H1 (cell line): ENCODE results near the gene CAMK2B. TPM values are rescaled to one million over a fixed set of nuclear protein-coding genes. Genes with fewer than 3 reads are reported as not detected.

ENCODE experiments used
- CTCF ChIA-PET: fragments of 300-600 bp; sonication (Branson Sonifier 250); formaldehyde crosslinking; loops from one replicate; lab custom pipeline; 2021; ENCODE audit not compliant: partially characterized antibody; lab: Charles Lee
- POLR2A ChIA-PET: fragments of 300-600 bp; sonication (Branson Sonifier 250); formaldehyde crosslinking; loops from one replicate; lab custom pipeline; 2021; ENCODE audit warnings: inconsistent platforms; ENCODE audit not compliant: partially characterized antibody; lab: Charles Lee
- DNase-seq, 2 experiments: peaks; one replicate each; pipeline versions ENCODE4 v3.0.0 to v3.0.0-alpha.2; 2010 to 2022; ENCODE audit warnings: low spot score in 2 of 2, low read depth in 1 of 2, mixed read lengths in 1 of 2
- FAIRE-seq: peaks from 2 replicates; lab custom pipeline; 2011; peaks lifted over from hg19 to GRCh38; lab: Jason Lieb, UNC
- H2AFZ ChIP-seq: 2 replicates; pipeline ENCODE4 v1.8.1; 2012; ENCODE audit warnings: low read length, inconsistent platforms
- H2AK5ac ChIP-seq: 2 replicates; pipeline ENCODE4 v1.6.1; 2013; ENCODE audit warnings: low read depth, low read length
- H2BK120ac ChIP-seq: replicated peaks from 2 replicates; pipeline ENCODE3; 2013; ENCODE audit warnings: low read depth, low read length, inconsistent platforms
- H2BK12ac ChIP-seq: 2 replicates; pipeline ENCODE4 v1.6.1; 2013; ENCODE audit warnings: low read depth, low read length
- H2BK15ac ChIP-seq: 2 replicates; pipeline ENCODE4 v1.6.1; 2013; ENCODE audit warnings: low read length
- H2BK20ac ChIP-seq: 2 replicates; pipeline ENCODE4 v1.6.1; 2013; ENCODE audit warnings: low read length
- H2BK5ac ChIP-seq: 2 replicates; pipeline ENCODE4 v1.6.1; 2013; ENCODE audit warnings: low read depth, low read length
- H3K14ac ChIP-seq: 2 replicates; pipeline ENCODE4 v1.6.1; 2013; ENCODE audit warnings: inconsistent platforms; ENCODE audit not compliant: insufficient read length
- H3K18ac ChIP-seq: 2 replicates; pipeline ENCODE4 v1.6.1; 2013; ENCODE audit warnings: low read length; ENCODE audit errors: extremely low read depth
- H3K23ac ChIP-seq: 2 replicates; pipeline ENCODE4 v1.6.1; 2013; ENCODE audit warnings: inconsistent platforms; ENCODE audit not compliant: insufficient read length
- H3K23me2 ChIP-seq: 2 replicates; pipeline ENCODE4 v1.6.1; 2013; ENCODE audit warnings: low read depth, low read length
- H3K27ac ChIP-seq: 2 replicates; pipeline ENCODE4 v1.6.1; 2011; ENCODE audit warnings: low read depth, low read length, inconsistent platforms
- H3K27me3 ChIP-seq, 4 experiments: replicated peaks in 1 of 4; 1 replicate in 1 of 4; 2 replicates in 3 of 4; pipeline versions ENCODE4 v1.6.1 to v1.8.1; 2011 to 2013; ENCODE audit warnings: low read length in 3 of 4, mild to moderate bottlenecking in 3 of 4, inconsistent platforms in 2 of 4, mixed read lengths in 2 of 4, moderate library complexity in 1 of 4; ENCODE audit not compliant: control insufficient read depth in 3 of 4, insufficient read depth in 3 of 4; ENCODE audit errors: extremely low read depth in 1 of 4
- H3K36me3 ChIP-seq, 4 experiments: 2 replicates each; pipeline versions ENCODE4 v1.6.1 to v1.8.1; 2011 to 2013; ENCODE audit warnings: mild to moderate bottlenecking in 4 of 4, low read length in 3 of 4, moderate library complexity in 2 of 4, control low read depth in 1 of 4, inconsistent platforms in 1 of 4; ENCODE audit not compliant: insufficient read depth in 4 of 4, control insufficient read depth in 2 of 4
- H3K4ac ChIP-seq: replicated peaks from 2 replicates; pipeline ENCODE3; 2013; ENCODE audit warnings: low read length, low read depth, mixed read lengths, inconsistent platforms; ENCODE audit not compliant: insufficient read length
- H3K4me1 ChIP-seq, 4 experiments: replicated peaks in 1 of 4; 1 replicate in 1 of 4; 2 replicates in 3 of 4; pipeline versions ENCODE4 v1.6.1 to v1.8.1; 2011 to 2013; ENCODE audit warnings: low read length in 3 of 4, inconsistent platforms in 2 of 4, mixed read lengths in 1 of 4; ENCODE audit not compliant: insufficient read depth in 4 of 4, control insufficient read depth in 3 of 4
- H3K4me2 ChIP-seq, 2 experiments: 2 replicates each; pipeline versions ENCODE4 v1.6.1 to v1.8.1; 2011 to 2013; ENCODE audit warnings: low read depth in 2 of 2, low read length in 2 of 2, control low read depth in 1 of 2, inconsistent platforms in 1 of 2, mild to moderate bottlenecking in 1 of 2; ENCODE audit not compliant: insufficient read depth in 1 of 2
- H3K4me3 ChIP-seq, 4 experiments: fragments of 200-600, 300-600 bp in 1 of 4; sonication (generic), shearing (Covaris generic), sonication (Bioruptor Twin) in 1 of 4; 2 replicates each; pipeline versions ENCODE4 v1.5.1 to v1.8.1; 2011 to 2016; ENCODE audit warnings: low read length in 4 of 4, low read depth in 3 of 4, control low read depth in 2 of 4, inconsistent platforms in 2 of 4, mild to moderate bottlenecking in 2 of 4, mixed read lengths in 1 of 4, moderate library complexity in 1 of 4; ENCODE audit not compliant: insufficient read depth in 2 of 4; ENCODE audit errors: extremely low read depth in 1 of 4
- H3K56ac ChIP-seq: replicated peaks from 2 replicates; pipeline ENCODE3; 2013; ENCODE audit warnings: low read depth, mild to moderate bottlenecking, mixed read lengths, low read length, inconsistent platforms; ENCODE audit not compliant: insufficient read length
- H3K79me1 ChIP-seq: 2 replicates; pipeline ENCODE4 v1.6.1; 2013; ENCODE audit warnings: low read depth, low read length, control low read depth
- H3K79me2 ChIP-seq, 2 experiments: 2 replicates each; pipeline versions ENCODE4 v1.6.1 to v1.8.1; 2012 to 2013; ENCODE audit warnings: low read length in 2 of 2, mild to moderate bottlenecking in 2 of 2, inconsistent platforms in 1 of 2; ENCODE audit not compliant: insufficient read depth in 2 of 2, control insufficient read depth in 1 of 2
- H3K9ac ChIP-seq, 4 experiments: replicated peaks in 1 of 4; 1 replicate in 1 of 4; 2 replicates in 3 of 4; pipeline versions ENCODE4 v1.6.1 to v1.8.1; 2011 to 2013; ENCODE audit warnings: low read depth in 3 of 4, low read length in 3 of 4, control low read depth in 2 of 4, mild to moderate bottlenecking in 2 of 4, moderate library complexity in 2 of 4, inconsistent platforms in 1 of 4; ENCODE audit errors: extremely low read depth in 1 of 4
- H3K9me3 ChIP-seq, 2 experiments: 2 replicates each; pipeline versions ENCODE4 v1.6.1 to v1.8.1; 2012 to 2013; ENCODE audit warnings: mild to moderate bottlenecking in 2 of 2, moderate library complexity in 2 of 2, control low read depth in 1 of 2, inconsistent platforms in 1 of 2, low read depth in 1 of 2, low read length in 1 of 2, mixed read lengths in 1 of 2; ENCODE audit not compliant: insufficient read depth in 2 of 2
- H4K20me1 ChIP-seq, 2 experiments: replicated peaks in 1 of 2; 2 replicates each; pipeline versions ENCODE3 to v1.8.1; 2011 to 2013; ENCODE audit warnings: inconsistent platforms in 2 of 2, low read length in 2 of 2, mild to moderate bottlenecking in 1 of 2; ENCODE audit not compliant: insufficient read depth in 2 of 2, control insufficient read depth in 1 of 2
- H4K5ac ChIP-seq: 2 replicates; pipeline ENCODE4 v1.6.1; 2013; ENCODE audit warnings: low read length, low read depth, mixed read lengths, inconsistent platforms; ENCODE audit not compliant: insufficient read length
- H4K8ac ChIP-seq: 2 replicates; pipeline ENCODE4 v1.8.0; 2013; ENCODE audit warnings: mild to moderate bottlenecking, moderate library complexity, low read length, inconsistent platforms; ENCODE audit not compliant: insufficient read depth; ENCODE audit errors: extremely low read depth
- H4K91ac ChIP-seq: replicated peaks from 2 replicates; pipeline ENCODE3; 2013; ENCODE audit warnings: low read length, mixed read lengths, inconsistent platforms; ENCODE audit not compliant: insufficient read length
- HDAC6 ChIP-seq: IDR thresholded peaks from one replicate; pipeline ENCODE4 v1.7.1; 2012; ENCODE audit warnings: low read depth, mild to moderate bottlenecking, inconsistent platforms, low read length, moderate library complexity
- KDM4A ChIP-seq: IDR thresholded peaks from one replicate; pipeline ENCODE4 v1.7.1; 2012; ENCODE audit warnings: low read depth, mild to moderate bottlenecking, moderate library complexity, low read length, inconsistent platforms; ENCODE audit not compliant: severe bottlenecking
- SIN3A ChIP-seq, 2 experiments: IDR thresholded peaks in 1 of 2; conservative IDR thresholded peaks in 1 of 2; 2 replicates each; pipeline ENCODE4 v1.6.1; 2011 to 2012; ENCODE audit warnings: low read length in 2 of 2, improper control_type of control experiment in 1 of 2, low read depth in 1 of 2, mild to moderate bottlenecking in 1 of 2
- SUZ12 ChIP-seq: fragments of 200-600 bp; sonication (generic); IDR thresholded peaks from 2 replicates; pipeline ENCODE4 v1.6.1; 2012; ENCODE audit warnings: mild to moderate bottlenecking, inconsistent platforms, low read length, moderate library complexity, mixed read lengths
- TCF12 ChIP-seq: IDR thresholded peaks from 2 replicates; pipeline ENCODE4 v1.6.1; 2011; ENCODE audit warnings: low read depth, mild to moderate bottlenecking, low read length
- WGBS, 2 experiments: shearing (Covaris generic) in 1 of 2; methylation state at CpG; one replicate each; pipeline versions ENCODE4 v1.1.6 to v1.1.7; 2013 to 2015; ENCODE audit warnings: low lambda C conversion rate in 2 of 2, mixed read lengths in 2 of 2, inconsistent platforms in 1 of 2, low coverage in 1 of 2, missing lambda C conversion rate in 1 of 2; ENCODE audit not compliant: insufficient replicate concordance in 2 of 2, insufficient coverage in 1 of 2, insufficient read length in 1 of 2; ENCODE audit errors: extremely low coverage in 1 of 2, missing lambda C conversion rate in 1 of 2; 5-methylcytosine and 5-hydroxymethylcytosine counted together
- polyA plus RNA-seq, 7 experiments: library from polyadenylated mRNA; depleted of rRNA in 3 of 7; stranded (reverse) in 5 of 7; unstranded in 2 of 7; fragments of >200 nt in 5 of 7; fragments of 200-250 nt in 2 of 7; gene quantifications; 1 replicate in 5 of 7; 2 replicates in 1 of 7; 4 replicates in 1 of 7; pipeline versions ENCODE4 v1.2.1 to v1.2.3, GENCODE V29; 2011 to 2013; ENCODE audit warnings: missing spikeins in 2 of 7, mixed read lengths in 2 of 7
- total RNA-seq: library from RNA; stranded (reverse); fragmentation: NEBNext Ultra II Directional; extraction: Animal tissue kit (Norgen Biotek cat#: 25700); gene quantifications from 2 replicates; pipeline ENCODE4 v1.2.1, GENCODE V29; 2021

Gene CAMK2B
- total and polyA plus RNA-seq, 2 of the 8 experiments (the other 6 are each of a cell fraction or from before 2014, with no cell fraction given), result 0.05 to 0.15 TPM

DNA sequence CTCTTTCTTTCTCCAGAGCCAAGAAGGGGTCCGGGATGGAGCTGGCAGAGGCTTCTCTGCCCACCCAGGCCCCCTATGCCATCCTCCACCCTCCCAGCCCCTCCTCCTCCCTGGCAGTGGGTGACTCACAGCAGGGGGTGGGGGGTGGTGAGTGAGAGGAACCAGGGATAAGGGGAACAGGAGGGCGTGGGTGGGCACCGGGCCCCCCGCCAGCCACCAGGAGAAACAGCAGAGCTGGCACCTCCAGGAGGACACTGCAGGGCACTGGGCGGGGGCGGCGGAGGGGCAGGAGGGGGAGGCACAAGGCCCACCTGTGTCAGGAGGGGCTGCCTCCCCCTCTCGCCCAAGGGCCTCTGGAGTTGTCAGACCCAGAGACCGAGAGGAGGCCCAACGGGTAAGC is 56.0 kb downstream of the CAMK2B start:
- no peaks in the 10 kb centered on the region for H3K36me3 ChIP-seq
- no peak overlapping the region for H3K56ac ChIP-seq
- no peaks in the 10 kb centered on the region for H3K23me2 ChIP-seq
- no peak overlapping the region for H3K27ac ChIP-seq
- H3K27me3 ChIP-seq, result peaks cover 0 to 11% (median 5%) of the 10 kb centered on the region in 4 experiments; a peak in 5 of 7 replicates
- ChIA-PET CTCF (interaction anchor here (0.6 to 2.2 kb wide), 10 partner anchors 10 to 1476 kb away, joined by 3 to 15 read pairs (median 3); no protein-coding TSS in a partner anchor), POLR2A (no interaction called here)
- H3K4ac ChIP-seq, result no peak overlapping the region
- H2AFZ ChIP-seq, result no peak overlapping the region
- H2BK12ac ChIP-seq, result no peak overlapping the region
- no peak for FAIRE-seq
- no peaks in the 10 kb centered on the region for H3K4me1 ChIP-seq
- H2AK5ac ChIP-seq, result no peak overlapping the region
- peak overlapping the region; percentile 16; the same call in 1 of the 2 replicates for H4K8ac ChIP-seq
- H3K14ac ChIP-seq, result no peak overlapping the region
- no peak overlapping the region for H2BK15ac ChIP-seq
- H4K91ac ChIP-seq, result no peak overlapping the region
- TF ChIP-seq SIN3A (conservative IDR thresholded peaks at IDR 0.05 in 1 of 2, IDR thresholded peaks at IDR 0.05 in 1 of 2; ENCODE audit: low read depth in 1 of 2, low read length in 2 of 2) (no peak), SUZ12 (no peak), KDM4A (no peak), HDAC6 (no peak), TCF12 (no peak)
- no peak overlapping the region for H3K9ac ChIP-seq
- no peaks in the 10 kb centered on the region for H4K20me1 ChIP-seq
- no peak overlapping the region for H3K4me3 ChIP-seq
- no peak overlapping the region for H2BK120ac ChIP-seq
- no peak overlapping the region for H2BK20ac ChIP-seq
- no peak overlapping the region for H3K4me2 ChIP-seq
- no peaks in the 10 kb centered on the region for H3K79me2 ChIP-seq
- H4K5ac ChIP-seq, result no peak overlapping the region
- no peaks in the 10 kb centered on the region for H3K79me1 ChIP-seq
- no peaks in the 10 kb centered on the region for H3K9me3 ChIP-seq
- 90% methylated on average over 3 of the region's 10 CpGs; no CpG with 5 or more reads in 1 of the 2 experiments for WGBS, 2 experiments
- no peak for DNase-seq
- H3K23ac ChIP-seq, result no peak overlapping the region
- no peak overlapping the region for H3K18ac ChIP-seq
- no peak overlapping the region for H2BK5ac ChIP-seq
